ENCODE results near the gene PYY.

GRCh38 chr17:43931062-43931571 lies 22.6 kb downstream of the PYY start:
- no peak for TF ChIP-seq CTCF (IDR thresholded peaks at IDR 0.05; ENCODE audit: low read length)
- TF ChIP-seq EZH2phosphoT487 (IDR thresholded peaks at IDR 0.05; ENCODE audit: low read length) = no peak
